Central memory CD8-positive, alpha-beta T cell (primary cell): ENCODE measurements around the gene TENT5C.
A peak's percentile ranks its signal among the peaks of the same experiment; 100 is the strongest.

Source experiments
- ATAC-seq: fragments of 150-1000 bp; cut with Tn5 transposase; replicated peaks from 2 replicates; pipeline ENCODE4 v1.10.0; 2022; ENCODE audit warnings: mild to moderate bottlenecking, moderate FRiP score, moderate number of reproducible peaks; ENCODE audit not compliant: poor library complexity, severe bottlenecking; ENCODE audit errors: extremely low read depth
- DNase-seq, 2 donors: peaks; one replicate each; pipeline ENCODE4 v3.0.0; 2021; ENCODE audit warnings: low spot score in 2 of 2
- H3K27ac Mint-ChIP-seq: one replicate; pipeline ENCODE4 v1.8.0; 2022; ENCODE audit warnings: low read depth, mild to moderate bottlenecking, moderate library complexity, mixed read lengths
- H3K27me3 Mint-ChIP-seq: one replicate; pipeline ENCODE4 v1.8.0; 2022; ENCODE audit warnings: mixed read lengths
- H3K36me3 Mint-ChIP-seq: one replicate; pipeline ENCODE4 v1.8.0; 2022; ENCODE audit warnings: mild to moderate bottlenecking, moderate library complexity, mixed read lengths; ENCODE audit not compliant: insufficient read depth
- H3K4me1 Mint-ChIP-seq: one replicate; pipeline ENCODE4 v1.8.0; 2022; ENCODE audit warnings: mixed read lengths
- H3K4me3 Mint-ChIP-seq: one replicate; pipeline ENCODE4 v1.8.0; 2022; ENCODE audit warnings: mild to moderate bottlenecking, moderate library complexity, mixed read lengths
- H3K9me3 Mint-ChIP-seq: one replicate; pipeline ENCODE4 v1.8.0; 2022; ENCODE audit warnings: mixed read lengths

TENT5C gene

GRCh38 chr1:117602862-117603261, 3.0 kb upstream of the TENT5C start:
- no peaks in the 10 kb centered on the region for H3K27me3 Mint-ChIP-seq
- H3K4me1 Mint-ChIP-seq, result peaks cover 13% of the 10 kb centered on the region
- no peaks in the 10 kb centered on the region for H3K9me3 Mint-ChIP-seq
- H3K27ac Mint-ChIP-seq, result no peak overlapping the region
- no peak for DNase-seq
- ATAC-seq, result no peak
- no peak overlapping the region for H3K4me3 Mint-ChIP-seq
- peaks cover 24% of the 10 kb centered on the region for H3K36me3 Mint-ChIP-seq

- H3K27me3 Mint-ChIP-seq, result no peaks in the 10 kb centered on the region
- H3K4me3 Mint-ChIP-seq, result peak overlapping the region; percentile 99
- H3K4me1 Mint-ChIP-seq, result peaks cover 37% of the 10 kb centered on the region
- no peaks in the 10 kb centered on the region for H3K9me3 Mint-ChIP-seq
- ATAC-seq, result peak; percentile 47
- H3K27ac Mint-ChIP-seq, result peak overlapping the region; percentile 97
- no peak for DNase-seq
- peaks cover 37% of the 10 kb centered on the region for H3K36me3 Mint-ChIP-seq
Measured at GRCh38 chr1:117605164-117605773, 579 bp upstream of the TENT5C start.

DNA sequence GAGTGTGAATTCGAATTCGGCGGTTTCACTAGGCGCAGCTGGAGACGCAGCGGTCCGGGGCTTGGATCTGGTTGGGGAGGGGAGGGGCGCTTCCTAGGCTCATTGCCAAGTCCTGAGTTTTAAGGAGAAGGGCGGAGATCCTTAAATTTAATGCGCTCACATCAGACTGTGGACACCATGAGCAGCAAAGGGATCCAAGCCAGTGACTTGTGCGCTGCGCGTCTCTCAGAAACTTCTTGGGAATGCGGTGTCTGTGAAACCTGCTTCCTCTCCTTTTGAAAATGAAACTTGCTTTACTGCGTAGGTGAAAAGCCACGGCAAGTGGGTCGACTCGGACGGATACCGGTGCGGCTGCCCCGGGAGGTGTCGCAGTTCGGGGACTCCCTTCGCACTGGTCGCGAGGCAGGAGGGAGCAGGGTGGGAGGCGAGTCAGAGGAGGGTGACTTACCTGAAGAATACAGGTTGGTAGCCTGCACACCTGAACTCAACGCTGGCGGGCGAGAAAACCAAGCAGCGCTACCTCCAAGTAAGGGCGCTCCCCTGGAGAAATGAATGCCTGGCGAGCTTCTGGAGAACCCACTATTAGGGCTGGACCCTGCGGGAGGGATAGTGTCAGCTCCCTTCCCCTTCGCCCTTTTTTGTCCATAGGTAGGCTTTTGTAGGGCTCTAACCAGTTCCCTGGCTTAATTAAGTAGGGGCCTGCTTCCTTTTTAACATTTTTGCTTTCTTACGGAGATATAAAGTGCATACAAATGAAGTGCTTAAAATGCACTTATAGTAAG, 992 bp downstream of the TENT5C start:
- Mint-ChIP-seq H3K27me3 (no peaks in the 10 kb centered on the region), H3K36me3 (peaks cover 43% of the 10 kb centered on the region), H3K27ac (peak overlapping the region; percentile 97), H3K4me1 (peaks cover 53% of the 10 kb centered on the region), H3K9me3 (no peaks in the 10 kb centered on the region), H3K4me3 (peak overlapping the region; percentile 99)
- ATAC-seq (peak; percentile 38), DNase-seq (peak; percentile 57 to 70)

- ATAC-seq, result peak; percentile 26
- H3K27me3 Mint-ChIP-seq, result no peaks in the 10 kb centered on the region
- peaks cover 59% of the 10 kb centered on the region for H3K4me1 Mint-ChIP-seq
- DNase-seq, result peak; percentile 30 to 61
- H3K9me3 Mint-ChIP-seq, result no peaks in the 10 kb centered on the region
- peak overlapping the region; percentile 99 for H3K4me3 Mint-ChIP-seq
- H3K27ac Mint-ChIP-seq, result peak overlapping the region; percentile 97
- H3K36me3 Mint-ChIP-seq, result peaks cover 46% of the 10 kb centered on the region
Measured at GRCh38 chr1:117607471-117607870, 1.6 kb downstream of the TENT5C start.

DNA sequence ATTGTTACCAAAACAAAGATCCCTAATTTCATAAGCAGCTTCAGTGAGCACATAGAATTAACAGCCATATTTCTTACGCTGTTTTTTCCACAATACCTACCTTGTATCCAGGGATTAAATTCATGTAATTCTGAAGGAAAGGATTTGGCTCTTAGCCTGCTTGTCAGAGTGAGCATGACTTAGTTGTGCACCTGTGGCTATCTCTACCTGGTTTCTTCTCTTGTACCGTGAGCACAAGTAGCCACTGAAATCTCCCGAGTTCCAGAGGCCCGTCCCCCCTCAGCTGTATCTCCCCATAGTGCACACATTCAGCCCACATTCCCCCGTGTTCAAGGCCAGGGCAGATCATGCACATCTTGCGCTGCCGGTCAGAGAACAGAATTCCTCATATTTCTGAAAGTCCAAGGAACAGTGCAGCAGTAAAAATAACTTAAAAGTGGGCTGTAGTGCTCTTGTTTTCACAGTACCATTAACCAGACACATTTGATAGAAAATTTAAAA, 2.3 kb downstream of the TENT5C start:
- H3K9me3 Mint-ChIP-seq, result no peaks in the 10 kb centered on the region
- H3K27me3 Mint-ChIP-seq, result no peaks in the 10 kb centered on the region
- ATAC-seq (no peak), DNase-seq (no peak)
- peak overlapping the region; percentile 97 for H3K27ac Mint-ChIP-seq
- peak overlapping the region; percentile 99 for H3K4me3 Mint-ChIP-seq
- H3K4me1 Mint-ChIP-seq, result peaks cover 66% of the 10 kb centered on the region
- peaks cover 49% of the 10 kb centered on the region for H3K36me3 Mint-ChIP-seq

GRCh38 chr1:117608758-117609157, 2.9 kb downstream of the TENT5C start:
- H3K27ac Mint-ChIP-seq, result peak overlapping the region; percentile 97
- peaks cover 54% of the 10 kb centered on the region for H3K36me3 Mint-ChIP-seq
- no peak for ATAC-seq
- H3K27me3 Mint-ChIP-seq, result no peaks in the 10 kb centered on the region
- H3K9me3 Mint-ChIP-seq, result no peaks in the 10 kb centered on the region
- peaks cover 72% of the 10 kb centered on the region for H3K4me1 Mint-ChIP-seq
- peak overlapping the region; percentile 99 for H3K4me3 Mint-ChIP-seq
- DNase-seq, result no peak

DNA sequence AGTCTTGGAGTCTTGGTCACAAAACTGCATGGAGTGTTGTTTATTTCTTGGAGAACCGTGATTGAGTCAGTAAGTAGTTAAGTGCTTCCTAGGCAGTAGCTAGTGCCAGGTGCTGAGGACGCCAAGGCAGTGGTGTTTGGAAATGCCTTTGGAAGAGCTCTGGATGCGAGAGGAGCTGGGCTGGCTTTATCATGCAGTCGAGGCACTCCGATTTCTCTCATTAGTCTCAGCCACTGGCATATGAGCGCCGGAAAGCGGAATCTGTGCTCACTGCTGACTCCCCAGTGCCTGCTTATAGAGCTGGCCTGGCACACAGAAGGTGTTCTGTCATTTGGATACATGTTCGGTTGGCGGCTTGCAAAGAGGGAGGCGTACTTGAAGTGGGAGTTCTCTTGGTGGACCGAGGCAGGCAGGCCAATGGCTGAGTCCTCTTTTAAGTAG, 3.6 kb downstream of the TENT5C start:
- Mint-ChIP-seq H3K9me3 (no peaks in the 10 kb centered on the region), H3K27me3 (no peaks in the 10 kb centered on the region), H3K4me3 (peak overlapping the region; percentile 99), H3K36me3 (peaks cover 54% of the 10 kb centered on the region), H3K27ac (peak overlapping the region; percentile 97), H3K4me1 (peaks cover 78% of the 10 kb centered on the region)
- ATAC-seq (no peak), DNase-seq (no peak)

- Mint-ChIP-seq H3K36me3 (peaks cover 56% of the 10 kb centered on the region), H3K27me3 (no peaks in the 10 kb centered on the region), H3K4me1 (peaks cover 79% of the 10 kb centered on the region), H3K27ac (peak overlapping the region; percentile 97), H3K9me3 (no peaks in the 10 kb centered on the region), H3K4me3 (peak overlapping the region; percentile 99)
- ATAC-seq, result no peak
- no peak for DNase-seq
Measured at GRCh38 chr1:117610036-117610435, 4.2 kb downstream of the TENT5C start.

GRCh38 chr1:117611121-117611601, 5.3 kb downstream of the TENT5C start:
- Mint-ChIP-seq H3K36me3 (peaks cover 47% of the 10 kb centered on the region), H3K4me1 (peaks cover 90% of the 10 kb centered on the region), H3K27ac (no peak overlapping the region), H3K4me3 (peak overlapping the region; percentile 40), H3K27me3 (no peaks in the 10 kb centered on the region), H3K9me3 (no peaks in the 10 kb centered on the region)
- no peak for DNase-seq
- no peak for ATAC-seq

GRCh38 chr1:117611894-117612483, 6.1 kb downstream of the TENT5C start:
- DNase-seq (no peak), ATAC-seq (no peak)
- Mint-ChIP-seq H3K27me3 (no peaks in the 10 kb centered on the region), H3K4me1 (peaks cover 99% of the 10 kb centered on the region), H3K36me3 (peaks cover 45% of the 10 kb centered on the region), H3K4me3 (no peak overlapping the region), H3K27ac (peak overlapping the region; percentile 56), H3K9me3 (no peaks in the 10 kb centered on the region)

DNA sequence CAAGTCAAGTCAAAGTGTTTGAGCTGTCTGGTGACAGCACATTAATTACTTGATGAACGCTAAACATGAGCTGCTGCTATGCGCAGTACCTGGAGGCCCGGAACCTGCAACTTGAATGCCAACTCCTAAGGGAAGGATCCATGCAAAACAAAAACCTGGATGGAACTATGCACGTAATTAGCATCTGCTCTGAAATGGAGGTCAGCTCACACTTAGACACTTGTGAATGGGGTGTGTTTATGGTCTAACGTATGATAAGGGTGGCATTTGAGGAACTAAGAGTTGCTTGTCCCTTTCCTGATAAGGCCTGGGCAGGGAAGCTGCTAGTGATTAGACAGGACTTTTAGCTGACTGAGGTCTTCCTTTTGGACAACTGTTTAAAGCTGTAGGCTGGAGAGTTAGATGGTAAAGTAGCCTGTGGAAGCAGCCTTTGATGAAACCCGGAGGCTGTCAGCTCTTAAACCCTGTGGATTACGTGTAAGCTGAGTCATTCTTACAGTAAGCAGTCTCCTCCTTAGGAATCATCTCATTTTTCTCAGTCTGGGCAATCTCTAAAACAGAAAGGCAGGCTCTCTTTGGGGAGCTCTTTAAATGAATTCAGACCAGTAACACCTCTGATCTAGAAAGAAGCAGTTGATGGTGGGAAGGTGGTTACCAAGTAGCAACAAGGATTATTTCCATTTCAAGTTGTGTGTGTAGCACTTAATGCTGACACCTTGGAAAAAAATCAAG, 6.8 kb downstream of the TENT5C start:
- H3K36me3 Mint-ChIP-seq, result peaks cover 42% of the 10 kb centered on the region
- H3K27ac Mint-ChIP-seq, result peak overlapping the region; percentile 56
- no peaks in the 10 kb centered on the region for H3K27me3 Mint-ChIP-seq
- ATAC-seq, result no peak
- no peaks in the 10 kb centered on the region for H3K9me3 Mint-ChIP-seq
- peak overlapping the region; percentile 38 for H3K4me3 Mint-ChIP-seq
- peaks cover 98% of the 10 kb centered on the region for H3K4me1 Mint-ChIP-seq
- no peak for DNase-seq
